Inferior parietal cortex (tissue), 1 donor: ENCODE data around the gene ZDHHC14.

Source experiments
- DNase-seq: peaks from one replicate; pipeline ENCODE4 v3.0.0-alpha.2; 2016; ENCODE audit errors: extremely low spot score

The ZDHHC14 gene

DNA sequence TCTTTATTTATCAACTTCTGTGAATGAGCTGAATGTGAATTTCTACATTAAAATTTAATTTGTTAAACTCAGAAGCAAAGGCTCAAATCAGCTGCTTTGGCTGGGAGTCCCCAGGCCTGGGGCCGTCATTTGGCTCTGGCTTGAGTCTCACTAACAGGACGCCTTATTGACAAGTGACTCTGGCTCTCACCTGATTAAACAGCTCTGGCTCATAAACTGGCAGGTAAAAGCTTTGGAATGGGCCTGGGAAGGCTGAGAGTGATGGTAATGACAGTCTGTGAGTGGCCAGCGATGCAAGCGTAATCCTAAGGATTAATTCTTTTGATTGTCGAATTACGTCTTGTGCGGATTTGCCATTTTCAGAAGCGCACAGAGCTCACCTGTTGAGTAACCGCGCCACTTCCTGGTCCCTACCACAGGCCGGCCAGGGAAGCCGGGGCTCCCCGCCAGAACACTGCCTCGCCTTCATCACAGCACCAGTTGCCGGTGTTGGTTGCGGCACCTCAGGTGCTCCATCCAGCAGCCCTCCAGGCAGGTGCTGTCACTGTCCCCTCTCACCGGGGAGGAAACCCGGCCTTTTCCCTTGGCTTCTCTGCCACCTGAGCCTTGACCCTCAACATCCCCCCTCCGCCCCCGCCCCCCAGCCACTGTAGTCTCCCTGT is 110.7 kb downstream of the ZDHHC14 start:
- DNase-seq, result no peak

DNA sequence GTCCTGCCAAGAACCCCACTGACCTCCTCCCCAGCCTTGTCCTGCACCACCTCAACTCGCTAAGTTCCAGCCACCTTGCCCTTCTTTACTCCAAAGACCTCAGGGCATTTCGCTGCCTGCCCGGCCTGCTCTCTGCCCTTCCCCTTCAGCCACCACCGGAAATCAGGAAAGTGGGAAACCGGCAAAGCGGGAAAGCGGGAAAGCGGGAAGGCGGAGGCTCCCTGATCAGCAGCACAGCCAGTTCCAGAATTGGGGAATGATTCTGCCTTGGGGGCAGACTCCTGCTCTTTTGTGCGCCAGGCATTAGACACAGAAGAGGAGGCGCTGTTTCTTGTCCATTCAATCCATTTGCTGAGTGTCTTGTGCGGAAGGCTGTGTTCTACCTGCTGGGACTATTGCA is 111.3 kb downstream of the ZDHHC14 start:
- no peak for DNase-seq

DNA sequence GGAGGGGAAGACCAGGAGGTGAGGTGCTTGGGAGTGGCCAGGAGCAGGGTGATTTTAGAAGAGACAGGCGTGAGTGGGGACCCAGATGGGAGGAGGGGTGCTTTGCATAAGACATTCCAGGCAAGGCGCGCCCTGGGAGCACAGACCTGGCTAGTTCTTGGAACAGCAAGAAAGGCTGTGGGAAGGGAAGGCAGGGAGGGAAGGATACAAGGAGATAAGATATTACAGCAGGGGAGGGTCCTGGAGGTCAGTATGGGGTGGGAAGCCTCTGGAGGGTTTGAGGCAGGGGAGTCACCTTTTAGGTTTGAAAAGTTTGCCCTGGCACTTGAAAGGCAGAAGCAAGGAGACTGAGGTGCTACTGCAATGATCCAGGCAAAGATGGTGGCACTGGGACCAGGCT is 111.8 kb downstream of the ZDHHC14 start:
- DNase-seq, result no peak

DNA sequence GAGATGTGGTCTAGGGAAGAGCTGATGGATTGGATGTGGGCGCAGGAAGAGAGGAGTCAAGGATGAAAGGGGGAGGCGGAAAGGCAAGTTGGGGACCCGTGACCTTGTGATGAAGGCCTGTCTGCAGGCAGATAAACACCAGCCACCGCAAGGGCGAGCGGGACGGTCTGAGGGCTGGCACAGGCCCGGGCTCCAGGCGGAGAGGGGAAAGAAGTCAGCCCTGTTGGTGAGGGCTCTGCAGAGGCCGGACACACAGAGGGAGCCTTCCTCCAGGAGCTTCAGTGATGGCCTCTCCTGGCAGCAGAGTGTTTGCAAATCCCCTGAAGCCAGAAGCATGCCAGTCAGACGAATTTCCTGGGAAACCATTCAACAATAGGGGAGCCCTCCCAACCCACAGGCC is 112.2 kb downstream of the ZDHHC14 start:
- DNase-seq, result no peak

DNA sequence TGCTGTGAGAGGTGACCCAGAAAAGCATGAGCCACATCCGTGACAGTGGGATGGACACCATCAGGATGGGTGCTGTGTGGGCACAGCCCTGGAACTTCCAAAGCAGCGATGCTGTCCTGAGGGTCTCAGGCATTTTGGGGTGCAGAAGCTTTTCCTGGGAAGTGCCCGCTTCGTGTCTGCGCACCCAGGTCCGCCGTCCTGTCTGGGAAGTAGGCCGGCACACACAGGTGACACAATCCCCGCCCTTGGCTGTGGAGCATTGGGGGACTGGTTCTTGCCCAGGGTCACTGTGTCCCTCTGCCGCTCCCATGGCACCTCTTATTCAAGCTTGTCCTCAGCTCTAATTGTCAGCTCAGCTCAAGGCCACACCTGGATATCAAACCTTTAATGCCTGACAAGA is 112.6 kb downstream of the ZDHHC14 start:
- no peak for DNase-seq

DNA sequence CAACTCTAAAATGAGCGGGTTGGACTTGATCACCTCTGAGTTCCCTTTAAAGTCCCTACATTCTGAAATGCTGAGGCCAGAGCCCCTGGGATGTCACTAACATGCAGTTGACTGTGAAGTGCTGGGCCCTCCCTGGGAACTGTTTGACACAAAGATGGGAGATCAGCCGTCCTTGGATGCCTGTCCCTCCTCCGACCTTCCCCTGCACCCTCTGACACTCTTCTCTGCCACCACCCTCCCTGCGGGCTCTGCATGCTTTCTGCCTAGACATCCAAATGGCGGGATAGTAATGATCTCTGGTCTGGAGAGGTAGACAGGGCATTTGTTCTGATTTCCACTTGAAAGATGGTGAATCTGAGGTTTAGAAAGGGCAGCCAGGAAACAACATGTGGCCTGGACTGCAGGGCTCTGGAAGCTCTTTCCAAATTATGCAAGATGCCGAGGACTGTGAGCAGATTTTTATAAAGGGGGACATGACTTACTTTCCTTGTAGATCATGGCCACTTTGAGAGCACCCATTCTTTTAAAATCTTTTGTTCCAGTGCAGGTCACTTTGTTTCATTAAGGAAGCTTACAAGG is 113.2 kb downstream of the ZDHHC14 start:
- DNase-seq, result no peak

DNA sequence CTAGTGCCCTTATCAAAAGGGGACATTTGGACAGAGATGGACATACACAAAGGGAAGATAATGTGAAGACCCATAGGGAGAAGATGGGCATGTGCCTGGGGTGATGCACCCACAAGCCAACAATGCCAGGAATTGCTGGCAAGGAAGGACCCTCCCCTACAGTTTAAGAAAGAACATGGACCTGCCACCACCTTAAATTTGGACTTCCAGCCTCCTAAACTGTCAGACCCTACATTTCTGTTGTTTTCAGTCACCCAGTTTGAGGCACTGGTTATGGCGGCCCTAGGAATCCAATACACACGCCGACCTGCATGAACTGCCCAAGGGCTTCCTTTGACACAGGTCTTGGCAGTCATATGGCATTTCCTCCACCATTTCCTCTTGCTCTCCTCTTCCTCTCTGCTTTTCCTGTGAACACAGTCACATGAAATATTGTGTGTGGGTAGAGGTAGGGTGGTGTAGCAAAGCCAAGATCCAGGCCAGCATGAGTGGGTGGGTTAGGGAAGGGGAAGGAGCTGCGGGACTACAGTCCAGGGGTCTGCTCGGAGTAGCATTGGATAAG is 115.6 kb downstream of the ZDHHC14 start:
- no peak for DNase-seq

DNA sequence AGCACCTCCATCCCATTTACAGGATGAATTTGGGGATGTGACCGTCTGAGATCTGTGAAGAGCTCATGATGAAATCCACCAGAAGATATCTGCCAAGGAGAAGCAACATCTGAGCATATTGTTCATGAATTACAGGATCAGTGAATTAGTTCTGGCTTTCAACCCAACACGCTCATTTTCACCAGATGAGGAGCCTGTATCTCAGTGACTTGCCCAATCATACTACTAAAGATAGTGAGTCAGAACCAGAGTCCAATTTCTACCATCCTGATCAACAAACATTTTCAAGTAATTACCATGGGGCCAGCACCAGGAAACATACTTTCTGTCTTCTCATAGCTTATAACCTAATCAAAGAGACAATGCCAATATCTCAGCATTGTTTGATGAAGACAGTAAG is 116.6 kb downstream of the ZDHHC14 start:
- no peak for DNase-seq

DNA sequence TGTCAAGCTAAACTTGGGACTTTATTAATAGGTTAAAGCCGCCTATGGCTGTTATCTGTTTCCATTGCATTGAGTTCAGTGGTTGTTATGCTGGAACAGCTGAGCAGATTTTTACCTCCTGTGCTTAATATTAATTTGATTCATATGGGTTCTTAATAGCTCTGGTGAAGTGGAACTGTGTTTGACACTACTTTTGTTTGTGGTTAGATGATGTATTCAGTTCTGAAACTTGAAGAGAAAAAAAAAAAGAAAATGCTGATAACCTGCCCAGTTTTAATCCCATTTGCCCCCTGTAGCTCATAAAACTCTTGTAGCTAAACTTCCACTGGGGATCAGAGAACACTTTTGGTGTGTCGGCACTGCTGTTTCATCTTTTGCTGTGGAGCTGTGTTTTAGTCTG is 117.8 kb downstream of the ZDHHC14 start:
- no peak for DNase-seq

DNA sequence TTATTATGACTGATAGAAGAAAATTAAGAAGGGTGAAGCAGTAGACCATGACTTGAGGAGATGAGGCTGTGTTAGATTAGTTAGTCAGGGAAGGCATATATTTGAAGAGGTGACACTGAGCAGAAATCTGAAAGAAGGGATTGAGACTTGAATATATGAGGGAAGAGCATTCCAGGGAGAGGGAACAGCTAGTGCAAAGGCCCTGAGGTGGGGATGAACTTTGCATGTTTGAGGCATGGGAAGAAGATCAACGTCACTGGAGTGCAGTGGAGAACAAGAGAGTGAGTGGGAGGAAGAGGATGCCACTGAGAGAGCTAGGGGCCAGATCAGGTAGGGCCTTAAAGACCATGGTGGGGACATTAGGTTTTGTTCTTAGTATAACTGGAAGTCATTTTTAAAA is 119.0 kb downstream of the ZDHHC14 start:
- DNase-seq, result no peak

DNA sequence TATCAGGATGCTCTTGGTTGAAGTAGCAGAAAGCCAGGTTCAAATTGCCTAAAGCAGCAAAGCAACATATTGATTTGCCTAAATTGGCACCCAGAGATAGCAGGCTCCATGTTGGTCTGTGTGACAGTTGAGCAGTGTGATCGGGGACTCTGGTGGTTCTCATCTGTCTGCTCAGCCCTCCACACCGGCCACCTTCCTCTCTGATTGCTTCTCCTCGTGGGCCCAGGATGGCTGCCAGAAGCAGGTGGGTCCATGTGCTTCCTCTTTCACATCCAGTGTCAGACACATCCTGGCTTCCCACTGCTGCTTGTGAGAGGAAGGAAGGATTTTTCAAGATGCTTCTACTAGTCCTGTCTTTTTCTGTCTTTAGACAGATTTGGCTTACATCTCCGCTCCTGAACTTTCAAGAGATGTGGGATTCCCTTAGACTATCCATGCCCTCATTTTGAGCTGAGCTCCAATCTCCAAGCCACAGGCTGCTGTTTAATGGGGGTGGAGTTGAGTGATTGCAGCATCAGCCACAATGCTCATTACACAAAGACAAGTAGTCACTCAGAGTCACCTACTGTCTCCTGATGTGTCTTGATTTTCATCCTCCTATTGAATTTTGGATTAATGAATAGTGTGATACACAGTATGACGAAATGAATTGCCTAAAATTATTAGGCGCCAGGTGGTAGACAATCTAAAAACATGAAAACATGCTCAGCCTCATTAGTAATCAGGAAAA is 122.2 kb downstream of the ZDHHC14 start:
- DNase-seq, result no peak

DNA sequence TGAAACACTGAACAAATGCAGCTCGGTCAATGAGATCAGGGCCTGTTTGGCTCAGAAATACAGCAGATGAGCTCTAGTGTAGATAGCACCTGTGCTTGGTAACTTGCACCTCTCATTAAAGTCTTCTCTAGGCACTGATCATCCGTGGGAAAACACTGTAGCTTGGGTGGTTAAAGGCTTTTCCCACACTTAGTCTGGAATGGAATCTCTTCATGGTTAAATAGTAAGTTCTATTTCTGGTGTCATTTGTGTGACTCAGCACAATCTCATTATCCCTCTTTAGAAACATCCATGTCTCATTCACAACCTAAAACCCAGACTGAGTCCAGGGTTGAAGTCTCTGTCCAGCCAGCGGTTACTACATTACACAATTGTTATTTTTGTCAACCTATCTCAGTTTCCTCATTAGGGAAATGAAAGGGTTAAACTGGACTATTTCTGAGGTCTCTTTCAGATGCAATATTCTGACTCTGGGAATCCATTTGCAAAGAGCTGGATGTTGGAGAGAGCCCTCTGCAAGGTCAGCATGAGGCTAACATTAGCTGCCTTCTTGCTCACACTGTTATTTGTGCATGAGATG is 125.0 kb downstream of the ZDHHC14 start:
- DNase-seq, result no peak

DNA sequence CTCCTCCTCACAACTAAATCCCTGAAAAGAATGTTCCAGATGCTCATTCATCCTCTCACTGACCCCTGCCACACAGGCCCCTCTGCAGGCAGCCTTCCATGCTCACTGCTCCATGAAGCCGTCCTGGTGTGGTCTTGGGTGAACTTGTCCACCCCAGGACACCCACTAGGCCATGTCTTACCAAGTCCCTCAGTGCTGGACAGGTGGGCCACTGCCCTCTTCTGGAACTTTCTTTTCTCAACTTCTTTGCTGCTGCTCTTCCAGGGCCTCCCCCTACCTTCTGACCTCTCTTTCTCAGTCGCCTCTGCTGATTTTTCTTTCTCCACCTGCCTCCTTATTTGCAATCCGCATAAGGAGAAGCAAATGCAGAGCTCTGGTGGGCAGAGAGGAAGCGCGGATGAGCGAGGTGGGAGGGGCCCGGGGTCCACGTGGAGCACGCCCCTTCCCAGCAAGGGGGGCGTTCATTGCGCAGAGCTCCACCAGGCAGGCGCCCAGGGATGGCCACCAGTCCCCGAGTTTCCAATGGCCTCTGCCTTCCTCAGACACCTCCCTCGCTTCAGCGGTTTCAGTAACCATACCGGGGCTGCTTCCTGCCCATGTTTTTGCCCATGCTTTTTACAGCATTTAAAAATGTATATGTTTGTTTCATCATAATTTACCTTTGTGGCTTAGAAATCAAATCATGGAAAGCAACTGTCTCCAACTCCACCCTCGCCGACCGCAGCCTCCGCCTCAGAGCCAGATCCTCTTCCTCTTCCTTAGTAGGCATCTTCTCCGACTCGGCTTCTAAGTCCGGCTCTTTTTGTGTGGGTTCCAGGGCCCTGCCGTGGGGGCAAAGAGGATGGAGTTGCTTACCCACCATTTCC is 129.6 kb downstream of the ZDHHC14 start:
- no peak for DNase-seq

DNA sequence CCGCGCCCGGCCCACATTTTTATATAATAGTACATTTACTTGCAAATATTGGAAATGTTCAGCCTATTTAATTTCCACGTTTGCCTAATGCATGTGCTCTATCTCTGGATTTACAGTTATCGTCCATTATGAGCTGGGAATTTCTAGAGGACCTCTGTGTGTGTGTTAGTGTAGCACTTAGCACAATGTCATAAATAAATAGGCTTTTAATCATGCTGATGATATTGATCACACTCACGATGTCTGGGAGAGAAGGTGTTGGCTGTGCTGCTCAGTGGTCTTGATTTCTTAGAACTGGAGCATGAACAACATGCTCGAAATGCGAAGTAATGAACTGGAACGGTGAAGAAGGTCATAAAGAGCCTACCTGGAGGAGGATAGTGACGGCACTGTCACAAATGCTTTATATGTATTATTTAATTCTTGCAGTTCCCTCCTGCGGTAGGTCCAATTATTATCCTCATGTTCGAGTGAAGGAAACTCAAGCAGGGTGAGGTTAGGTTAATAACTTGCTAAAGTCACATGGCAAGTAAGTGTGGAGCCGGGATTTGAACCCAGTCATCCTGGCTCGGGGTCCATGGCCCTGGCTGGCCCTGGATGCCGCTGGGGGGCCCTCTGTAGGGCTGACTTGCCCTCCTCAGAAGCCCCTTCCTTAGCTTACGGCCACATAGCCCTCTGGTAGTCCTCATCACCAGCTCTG is 130.8 kb downstream of the ZDHHC14 start:
- no peak for DNase-seq

DNA sequence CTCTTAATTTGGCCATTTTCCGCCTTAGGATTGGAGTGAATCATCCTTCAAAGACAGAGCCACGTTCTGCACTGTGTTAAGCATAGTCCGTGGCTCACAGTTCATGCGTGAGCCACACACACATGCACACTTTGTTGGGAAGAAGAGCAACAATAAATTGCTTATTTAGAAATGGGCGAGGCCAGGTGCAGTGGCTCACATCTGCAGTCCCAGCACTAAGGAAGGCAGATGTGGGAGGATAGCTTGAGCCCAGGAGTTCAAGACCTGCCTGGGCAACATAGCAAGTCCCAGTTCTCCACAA is 131.3 kb downstream of the ZDHHC14 start:
- no peak for DNase-seq

DNA sequence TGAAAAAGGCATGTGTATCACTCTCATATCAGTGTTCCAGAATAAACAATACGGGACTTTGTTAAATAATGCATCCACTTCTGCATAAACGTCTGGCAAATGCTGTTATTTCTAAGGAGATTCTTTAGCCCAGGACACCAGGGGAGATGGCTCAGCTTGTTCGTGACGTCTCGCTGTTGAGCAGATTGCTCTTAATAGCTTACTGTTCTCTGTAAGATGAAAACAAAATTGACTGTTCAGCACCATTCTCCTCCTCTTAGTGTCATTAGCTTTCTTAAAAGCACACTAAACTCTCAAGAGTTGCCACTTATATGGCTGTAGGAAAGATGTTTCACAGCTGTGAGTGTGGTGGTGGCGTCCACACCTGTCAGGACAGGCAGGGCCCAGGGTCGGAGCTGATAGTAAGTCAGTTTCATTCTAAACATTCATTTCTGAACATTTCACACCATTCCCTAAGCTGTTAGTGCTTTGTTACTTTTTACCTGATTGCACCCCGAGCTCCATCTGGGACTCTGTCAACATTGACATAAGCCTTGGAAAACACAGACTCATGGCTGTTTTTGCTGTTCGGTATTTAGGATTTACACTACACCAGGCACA is 132.1 kb downstream of the ZDHHC14 start:
- no peak for DNase-seq

DNA sequence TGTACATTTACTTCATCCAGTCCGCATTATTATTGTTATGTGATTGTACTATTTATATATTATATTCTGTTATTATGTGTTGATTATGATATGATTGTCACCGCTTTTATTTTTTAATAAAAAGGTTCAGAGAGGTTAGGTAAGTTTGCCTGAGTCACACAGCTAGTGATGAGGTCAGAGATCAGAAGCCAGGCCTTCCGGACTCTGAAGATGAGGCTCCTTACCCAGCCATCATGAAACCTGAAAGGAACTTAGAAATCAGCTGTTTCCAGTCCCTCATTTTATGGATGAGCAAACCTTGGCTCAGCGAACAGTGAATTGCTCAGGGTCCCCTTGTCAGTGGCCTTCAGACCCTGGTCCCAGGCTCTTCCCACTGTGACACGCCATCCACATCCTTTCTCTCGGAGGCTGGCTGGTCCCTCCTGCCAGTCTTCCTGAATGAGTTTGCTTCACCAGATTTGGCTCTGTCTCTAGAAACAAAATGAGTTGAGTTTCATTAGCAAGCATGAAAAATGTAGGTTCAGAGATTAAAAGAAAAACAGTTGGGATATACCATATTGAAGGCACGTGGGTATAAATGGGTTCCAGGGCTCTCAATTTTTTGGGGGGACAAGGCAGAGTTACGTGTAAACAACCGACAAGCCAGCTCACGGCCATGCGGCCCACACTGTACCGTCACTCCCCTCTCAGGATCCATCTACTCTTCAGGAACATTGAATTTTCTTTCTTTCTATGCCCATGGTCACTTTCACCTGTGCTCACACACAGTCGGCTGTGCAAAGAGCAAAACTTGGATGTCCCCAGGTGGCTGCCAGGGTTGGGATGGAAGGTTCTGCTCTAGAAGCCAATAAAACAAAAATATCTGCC is 132.9 kb downstream of the ZDHHC14 start:
- no peak for DNase-seq

DNA sequence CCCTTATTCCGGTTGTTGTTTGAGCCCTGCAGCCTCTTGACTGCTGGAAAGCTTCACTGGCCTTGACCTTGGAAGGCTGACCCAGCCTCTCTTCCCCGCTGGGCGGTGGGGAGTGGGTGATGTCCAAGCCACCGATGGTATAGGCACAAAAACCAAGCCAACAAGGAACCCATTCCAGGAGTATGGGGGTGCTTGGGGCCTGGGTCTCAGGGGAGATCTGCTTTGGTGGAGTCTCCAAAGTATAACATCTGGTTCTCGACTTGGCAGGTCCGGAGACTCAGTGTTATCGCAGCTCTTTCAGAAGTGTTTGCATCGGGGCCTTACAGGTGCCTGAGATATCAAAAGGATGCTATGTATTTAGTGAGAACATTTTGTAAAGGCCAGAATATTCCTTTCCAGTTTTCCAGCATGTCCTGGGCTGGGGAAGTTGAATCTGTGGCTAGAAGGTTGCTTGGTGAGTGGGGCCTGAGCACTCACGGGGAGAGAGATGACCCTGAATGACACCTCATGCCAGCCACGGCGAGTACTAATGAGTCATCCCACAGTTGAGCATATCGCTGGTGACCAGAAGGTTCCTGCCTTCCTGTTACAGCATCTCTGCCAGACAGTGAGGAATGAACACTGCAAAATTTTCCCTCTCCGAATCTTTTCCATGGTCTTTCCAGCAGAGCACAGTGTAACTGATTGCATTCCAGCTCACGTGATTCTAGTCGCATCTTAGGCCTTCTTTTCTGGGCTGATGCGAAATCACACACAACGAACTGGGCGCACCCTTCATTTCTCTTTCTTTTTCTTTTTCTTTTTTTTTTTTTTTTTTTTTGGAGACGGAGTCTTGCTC is 133.9 kb downstream of the ZDHHC14 start:
- peak; percentile 66 for DNase-seq
